HTERT RPE-1 (cell line): ENCODE results near the gene TTLL10.

Source experiments
- in situ Hi-C: fragments of 300-500 bp; cut with MboI; formaldehyde crosslinking; loops from 4 replicates; pipeline ENCODE4 v1.14.3; 2020; ENCODE audit warnings: low sequenced_read_pairs

The TTLL10 gene

DNA sequence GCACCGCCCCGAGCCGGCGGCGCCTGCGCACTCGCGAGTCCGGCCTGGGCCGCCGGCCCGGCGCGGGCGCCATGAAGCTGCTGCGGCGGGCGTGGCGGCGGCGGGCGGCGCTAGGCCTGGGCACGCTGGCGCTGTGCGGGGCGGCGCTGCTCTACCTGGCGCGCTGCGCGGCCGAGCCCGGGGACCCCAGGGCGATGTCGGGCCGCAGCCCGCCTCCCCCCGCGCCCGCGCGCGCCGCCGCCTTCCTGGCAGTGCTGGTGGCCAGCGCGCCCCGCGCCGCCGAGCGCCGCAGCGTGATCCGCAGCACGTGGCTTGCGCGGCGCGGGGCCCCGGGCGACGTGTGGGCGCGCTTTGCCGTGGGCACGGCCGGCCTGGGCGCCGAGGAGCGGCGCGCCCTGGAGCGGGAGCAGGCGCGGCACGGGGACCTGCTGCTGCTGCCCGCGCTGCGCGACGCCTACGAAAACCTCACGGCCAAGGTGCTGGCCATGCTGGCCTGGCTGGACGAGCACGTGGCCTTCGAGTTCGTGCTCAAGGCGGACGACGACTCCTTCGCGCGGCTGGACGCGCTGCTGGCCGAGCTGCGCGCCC lies 58.6 kb downstream of the TTLL10 start, which contains the start of gene B3GALT6:
TSS of gene B3GALT6 (plus strand) at position 30 of the 588 bp plus-strand sequence. CDS start at position 72, 42 bp downstream.
- in situ Hi-C loops, result no loop called here

DNA sequence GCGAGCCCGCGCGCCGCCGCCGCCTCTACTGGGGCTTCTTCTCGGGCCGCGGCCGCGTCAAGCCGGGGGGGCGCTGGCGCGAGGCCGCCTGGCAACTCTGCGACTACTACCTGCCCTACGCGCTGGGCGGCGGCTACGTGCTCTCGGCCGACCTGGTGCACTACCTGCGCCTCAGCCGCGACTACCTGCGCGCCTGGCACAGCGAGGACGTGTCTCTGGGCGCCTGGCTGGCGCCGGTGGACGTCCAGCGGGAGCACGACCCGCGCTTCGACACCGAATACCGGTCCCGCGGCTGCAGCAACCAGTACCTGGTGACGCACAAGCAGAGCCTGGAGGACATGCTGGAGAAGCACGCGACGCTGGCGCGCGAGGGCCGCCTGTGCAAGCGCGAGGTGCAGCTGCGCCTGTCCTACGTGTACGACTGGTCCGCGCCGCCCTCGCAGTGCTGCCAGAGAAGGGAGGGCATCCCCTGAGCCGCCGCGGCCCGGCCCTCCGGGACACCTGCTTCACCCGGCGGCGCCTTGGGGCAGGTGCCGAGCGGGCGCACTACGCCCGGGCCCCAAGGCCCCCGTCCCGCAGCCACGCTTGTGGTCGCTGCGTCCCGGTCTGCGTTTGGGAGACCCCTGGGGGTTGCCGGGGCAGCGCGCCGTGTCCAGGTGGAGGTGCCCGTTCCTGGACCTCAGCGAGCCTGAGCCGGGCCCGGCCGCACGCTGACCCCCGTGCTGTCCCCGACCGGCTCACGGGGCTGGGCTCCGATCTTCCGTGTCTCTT lies 59.3 kb downstream of the TTLL10 start:
- in situ Hi-C loops, result no loop called here

- in situ Hi-C loops, result no loop called here
These were observed 59.9 kb downstream of the TTLL10 start for GRCh38 chr1:1233567-1233892.

DNA sequence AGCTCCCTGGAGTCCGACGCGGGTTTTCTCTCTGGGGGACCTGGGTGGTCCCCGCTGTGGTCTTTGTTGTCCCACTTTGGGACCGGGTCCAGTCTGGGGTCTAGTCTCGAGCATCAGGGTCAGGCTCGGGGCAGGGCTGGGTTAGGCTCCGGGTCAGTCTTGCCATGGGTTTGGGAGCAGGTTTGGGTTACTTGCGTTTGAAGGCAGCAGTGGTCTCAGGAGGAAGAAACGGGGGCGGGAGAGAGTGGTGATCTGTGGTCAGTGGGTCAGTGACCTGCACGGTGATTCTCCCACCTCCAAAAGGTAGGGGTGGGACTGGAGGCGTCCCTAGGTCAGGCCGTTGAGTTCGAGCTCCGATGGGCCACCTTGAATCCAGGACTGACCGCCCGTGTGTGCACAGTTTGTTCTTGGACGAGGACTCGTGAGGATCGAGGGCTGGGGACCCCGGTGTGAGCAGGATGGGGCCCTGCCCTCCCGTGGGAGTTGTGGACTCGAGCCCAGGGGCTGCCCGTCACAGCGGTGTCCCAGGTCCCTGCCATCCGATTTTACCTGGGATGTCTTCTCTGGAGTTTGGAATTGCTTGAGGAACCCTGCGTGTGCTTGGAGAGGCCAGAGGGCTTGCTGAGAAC lies 60.6 kb downstream of the TTLL10 start:
- in situ Hi-C loops, result no loop called here

- in situ Hi-C loops, result no loop called here
These were observed 61.5 kb downstream of the TTLL10 start for GRCh38 chr1:1235016-1235744.

DNA sequence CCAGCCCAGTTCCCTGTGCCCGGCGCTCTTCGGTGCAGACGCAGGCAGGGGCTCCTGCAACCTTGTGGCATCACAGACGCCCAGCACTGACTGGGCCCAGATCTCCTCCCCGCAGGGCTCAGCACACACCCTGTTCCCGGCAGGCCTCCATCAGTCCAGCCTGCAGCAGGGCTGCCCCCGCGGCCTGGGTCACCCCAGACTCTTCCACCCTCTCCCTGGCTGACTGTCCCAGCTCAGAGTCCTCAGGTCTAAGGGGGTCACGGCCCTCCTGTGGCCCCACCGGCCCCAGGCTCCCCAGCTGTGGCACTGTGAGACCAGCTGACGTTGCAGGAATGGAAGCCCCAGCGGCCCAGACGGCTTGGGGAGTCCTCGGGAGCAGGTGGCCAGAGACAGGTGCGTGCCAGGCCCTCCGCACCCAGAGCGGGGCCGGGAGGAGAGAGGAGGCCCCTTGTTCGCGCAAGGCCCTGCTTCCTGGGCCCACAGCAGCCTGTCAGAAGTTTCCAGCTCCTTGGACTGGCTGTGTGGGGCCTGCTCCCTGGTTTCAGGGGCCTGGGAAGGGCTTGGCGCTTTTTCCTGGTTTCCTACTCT lies 62.6 kb downstream of the TTLL10 start:
- in situ Hi-C loops, result no loop called here

DNA sequence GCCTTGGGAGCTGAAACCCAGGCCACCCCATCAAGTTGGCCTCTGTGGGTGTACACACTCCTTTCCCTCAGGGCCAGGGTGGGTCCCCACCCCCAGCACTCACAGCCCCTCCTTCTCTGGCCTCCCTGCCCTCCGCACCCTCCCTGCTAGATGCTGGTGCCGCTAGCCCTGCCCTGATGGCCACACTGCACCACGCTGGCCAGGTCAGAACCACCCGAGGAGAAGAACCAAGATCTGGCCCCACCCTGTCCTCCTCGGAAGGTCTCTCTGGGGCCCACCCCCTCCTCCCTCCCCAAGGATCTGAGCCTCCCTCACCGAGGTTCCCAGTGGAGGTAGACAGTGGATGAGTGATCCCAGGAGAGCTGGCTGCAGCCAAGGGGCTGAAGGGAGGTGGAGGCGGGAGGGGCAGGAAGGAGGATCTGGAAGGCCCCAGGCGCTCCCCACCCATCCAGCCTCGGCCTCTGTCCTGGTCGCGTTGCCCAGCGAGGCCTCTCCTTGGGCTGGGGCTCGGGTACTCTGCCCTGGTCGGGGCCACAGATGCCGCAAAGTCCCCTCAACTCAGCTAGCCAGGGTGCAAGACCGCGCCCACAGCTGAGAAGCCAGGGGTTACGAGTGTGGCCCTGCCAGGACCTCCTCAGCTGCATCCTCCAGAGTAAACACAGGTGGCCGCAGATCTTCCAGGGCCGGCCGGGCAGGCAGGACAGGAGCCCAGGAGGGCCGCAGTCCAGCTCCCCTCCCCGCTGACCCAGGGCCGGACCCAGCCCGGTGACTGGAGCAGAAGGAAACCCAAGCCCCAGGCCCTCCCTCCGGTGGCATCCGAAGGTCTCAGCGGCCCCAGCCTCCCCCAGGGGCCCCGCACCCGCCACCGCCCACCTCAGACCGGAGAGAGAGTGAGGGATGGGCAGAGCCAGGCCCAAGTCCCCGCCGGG lies 63.5 kb downstream of the TTLL10 start:
- in situ Hi-C loops, result no loop called here

DNA sequence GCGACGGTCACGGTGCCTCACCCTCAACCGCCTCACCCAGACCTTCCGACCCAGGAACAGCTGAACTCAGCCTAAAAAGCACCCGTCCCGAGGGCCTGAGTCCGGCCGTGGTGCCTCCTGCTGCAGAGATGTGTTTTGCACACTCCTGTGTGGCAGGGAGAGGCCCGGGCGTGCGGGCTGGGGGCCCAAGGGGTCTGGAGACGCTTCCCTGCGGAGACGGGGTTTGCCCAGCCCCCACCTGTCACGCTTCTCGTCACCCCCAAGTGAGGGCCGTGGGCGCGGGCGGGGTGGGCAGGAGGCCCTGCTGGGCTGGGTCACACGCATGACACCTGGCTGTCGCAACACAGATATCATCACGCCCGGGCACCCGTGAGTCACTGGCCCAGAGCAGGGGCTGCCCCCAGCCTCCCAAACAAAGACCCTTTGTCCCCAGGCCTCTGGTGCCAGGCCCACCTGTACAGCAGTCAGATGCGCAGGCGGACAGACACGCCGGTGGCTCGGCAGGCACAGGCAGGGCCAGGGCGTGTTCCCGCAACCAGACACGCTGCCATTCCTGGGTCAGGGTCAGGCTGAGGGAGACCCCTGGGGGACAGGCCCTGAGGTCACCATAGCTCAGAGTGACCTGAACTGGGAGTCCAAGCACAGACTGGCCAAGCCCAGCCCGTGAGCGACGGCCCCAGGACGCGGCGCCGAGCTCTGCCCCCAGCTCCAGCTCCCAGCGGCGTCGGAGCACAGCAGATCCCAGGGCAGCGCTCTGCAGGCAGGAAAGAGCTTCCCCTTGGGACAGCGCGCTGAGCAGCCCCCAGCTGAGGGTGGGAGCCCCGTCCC lies 64.4 kb downstream of the TTLL10 start:
- in situ Hi-C loops, result no loop called here

DNA sequence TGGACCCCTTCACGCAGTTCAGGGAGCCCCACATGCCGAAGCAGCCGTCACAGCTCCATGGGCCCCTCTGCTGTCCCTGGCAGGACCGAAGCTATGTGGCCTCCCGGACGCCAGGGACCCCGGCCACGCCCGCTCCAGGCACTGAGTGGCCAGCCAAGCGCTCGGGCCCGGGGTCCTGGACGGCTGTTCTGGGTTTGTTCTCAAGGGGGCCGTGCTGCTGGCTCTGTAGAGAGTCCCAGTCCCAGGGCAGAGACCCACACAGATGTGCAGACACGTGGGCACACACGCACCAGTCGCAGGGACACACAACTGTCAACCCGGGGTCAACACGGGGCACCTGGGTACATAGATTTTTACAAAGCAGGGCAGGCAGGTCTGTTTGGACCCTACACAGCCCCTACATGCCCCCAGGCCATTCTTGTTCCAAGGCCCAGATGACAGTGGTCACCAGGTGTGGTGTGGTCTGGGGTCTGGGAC lies 65.1 kb downstream of the TTLL10 start:
- in situ Hi-C loops, result no loop called here

GRCh38 chr1:1239227-1239613 lies 65.5 kb downstream of the TTLL10 start:
- in situ Hi-C loops, result no loop called here

GRCh38 chr1:1239614-1240347 lies 66.1 kb downstream of the TTLL10 start:
- in situ Hi-C loops, result no loop called here

DNA sequence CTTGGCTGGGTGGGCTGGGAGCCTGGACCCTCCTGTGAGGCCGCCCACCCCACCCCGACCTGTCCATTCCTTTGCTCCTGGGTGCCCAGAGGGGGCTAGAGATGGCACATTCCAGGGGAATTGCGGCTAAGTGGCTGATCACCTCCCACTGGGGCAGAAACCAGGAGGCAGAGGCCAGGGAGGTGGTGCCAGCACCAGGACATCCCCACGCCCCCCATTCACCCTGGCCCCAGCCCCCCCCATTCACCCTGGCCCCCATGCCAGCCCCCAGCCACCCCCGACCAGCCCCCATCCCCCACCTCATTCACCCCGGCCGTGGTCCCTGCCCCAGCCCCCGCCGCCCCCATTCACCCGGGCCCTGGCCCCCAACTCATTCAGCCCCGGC lies 66.7 kb downstream of the TTLL10 start:
- in situ Hi-C loops, result no loop called here

DNA sequence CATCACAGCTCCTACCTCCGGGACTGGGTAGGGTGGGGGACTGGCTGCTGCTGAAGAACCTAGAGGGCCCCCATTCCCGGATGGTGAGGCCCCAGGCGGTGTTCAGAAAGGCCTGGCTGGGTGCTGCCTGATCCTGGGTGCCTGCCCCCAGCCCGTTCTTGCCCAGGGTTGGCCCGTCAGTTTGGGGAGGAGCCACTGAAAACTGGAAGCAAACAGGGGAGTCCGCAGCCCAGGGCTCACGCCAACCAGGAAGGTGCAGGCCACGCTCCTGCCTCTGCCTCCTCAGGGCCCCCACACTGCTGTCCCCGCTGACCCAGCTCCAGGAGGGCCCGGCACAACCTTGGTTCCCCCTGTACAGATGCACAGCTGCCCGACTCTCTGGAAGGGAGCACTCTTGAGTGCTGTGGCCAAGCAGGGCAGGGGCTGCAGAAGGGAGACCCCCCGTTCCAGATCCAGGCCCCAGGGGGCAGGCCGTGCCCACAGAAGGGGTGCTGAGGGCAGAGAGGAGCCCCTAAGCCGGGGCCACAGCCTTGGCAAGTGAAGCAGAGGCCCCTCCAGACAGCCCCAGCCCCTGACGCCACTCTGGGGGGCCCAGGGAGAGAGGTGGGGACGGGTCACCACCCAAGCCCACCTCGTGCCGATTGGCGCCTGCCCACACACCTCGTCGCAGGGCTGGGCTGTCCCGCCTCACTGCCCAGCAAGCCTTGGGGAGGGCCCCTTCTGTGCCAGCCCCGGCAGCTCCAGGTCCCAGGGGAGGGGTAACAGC lies 67.3 kb downstream of the TTLL10 start:
- in situ Hi-C loops, result no loop called here

- in situ Hi-C loops, result no loop called here
These were observed 68.0 kb downstream of the TTLL10 start for GRCh38 chr1:1241588-1242219.

GRCh38 chr1:1242461-1243265 lies 69.0 kb downstream of the TTLL10 start:
- in situ Hi-C loops, result no loop called here

DNA sequence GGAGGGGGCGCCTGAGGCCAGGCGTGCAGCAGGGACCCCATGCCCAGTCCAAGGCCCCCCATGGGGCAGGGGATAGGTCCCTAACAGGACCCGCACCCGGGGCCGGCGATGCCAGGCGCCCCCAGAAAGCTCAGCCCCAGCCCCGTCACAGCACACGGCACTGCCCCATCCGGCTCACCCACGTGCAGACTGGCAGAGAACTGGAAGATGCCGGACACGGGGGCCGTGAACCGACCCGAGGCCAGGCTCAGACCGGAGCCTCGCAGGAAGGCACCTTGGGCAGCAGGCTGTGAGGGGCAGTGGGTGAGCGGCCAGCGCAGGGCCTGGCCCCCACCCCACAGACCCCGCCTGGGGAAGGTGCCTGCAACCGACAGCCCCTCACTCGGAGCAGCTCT lies 69.6 kb downstream of the TTLL10 start:
- in situ Hi-C loops, result no loop called here

DNA sequence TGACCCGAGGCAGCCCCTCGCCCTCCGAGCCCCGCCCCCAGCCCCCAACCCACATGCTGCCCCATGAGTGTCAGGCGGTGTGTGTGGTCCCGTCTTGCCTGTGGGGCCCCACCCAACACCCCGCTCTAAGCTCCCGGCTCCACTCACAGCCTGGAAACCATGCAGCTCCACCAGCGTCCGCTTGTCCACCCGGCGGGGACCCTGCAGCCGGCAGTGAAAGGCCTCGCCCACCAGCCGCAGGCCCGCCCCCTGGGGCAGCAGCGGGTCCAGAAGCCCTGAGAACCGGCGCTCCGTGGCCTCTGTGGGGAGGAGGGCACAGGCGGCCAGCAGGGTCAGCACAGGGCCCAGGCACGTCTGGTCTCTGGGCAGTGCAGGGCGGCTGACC lies 70.1 kb downstream of the TTLL10 start:
- in situ Hi-C loops, result no loop called here
